Astrocyte (in vitro differentiated cells and primary cell): Measurements from ENCODE around the gene ASAP2.

ENCODE experiments used
- CTCF ChIP-seq: IDR thresholded peaks from 2 replicates; pipeline ENCODE4 v1.5.1; 2011; ENCODE audit warnings: low read depth, mild to moderate bottlenecking, inconsistent platforms, low read length, moderate library complexity; ENCODE audit not compliant: insufficient read depth
- EZH2 ChIP-seq: IDR thresholded peaks from 2 replicates; pipeline ENCODE4 v1.6.1; 2012; ENCODE audit warnings: mild to moderate bottlenecking, low read length, inconsistent platforms; ENCODE audit not compliant: insufficient read depth

DNA sequence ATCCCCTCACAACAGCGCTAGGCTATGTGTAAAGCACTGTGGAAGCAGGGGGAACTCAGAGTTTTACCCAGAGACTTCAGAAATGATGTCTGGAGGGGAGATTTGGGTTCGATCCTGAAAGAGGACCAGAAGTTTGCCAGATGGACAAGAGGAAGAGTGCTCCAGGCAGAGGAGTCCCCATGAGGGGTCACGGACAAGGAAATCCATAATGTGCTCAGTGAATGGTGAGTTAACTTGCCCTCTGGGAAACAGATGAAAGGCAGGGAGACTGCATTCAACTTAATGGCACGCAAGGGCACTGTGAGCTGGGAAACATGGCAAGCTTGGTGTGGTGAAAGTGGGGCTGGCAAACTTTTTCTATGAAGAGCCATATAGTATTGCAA lies 6.0 kb upstream of the ASAP2 start:
- TF ChIP-seq CTCF (no peak), EZH2 (no peak)
